HEK293 (cell line): ENCODE data around the gene STIM1.

Experiments used
- GLI4 ChIP-seq: fragments of 450-650 bp; formaldehyde crosslinking; IDR thresholded peaks from 2 replicates; pipeline ENCODE4 v1.5.1; 2016; ENCODE audit warnings: missing biosample characterization, missing genetic modification characterization
- GLIS2 ChIP-seq: fragments of 450-650 bp; formaldehyde crosslinking; IDR thresholded peaks from 2 replicates; pipeline ENCODE4 v1.5.1; 2016; ENCODE audit warnings: missing biosample characterization, missing genetic modification characterization
- KLF16 ChIP-seq: fragments of 450-650 bp; formaldehyde crosslinking; IDR thresholded peaks from 2 replicates; pipeline ENCODE4 v1.5.1; 2017; ENCODE audit warnings: missing biosample characterization, missing genetic modification characterization
- KLF7 ChIP-seq: fragments of 450-650 bp; formaldehyde crosslinking; IDR thresholded peaks from 2 replicates; pipeline ENCODE4 v1.5.1; 2016; ENCODE audit warnings: missing biosample characterization, missing genetic modification characterization, borderline replicate concordance
- SP2 ChIP-seq: fragments of 450-650 bp; formaldehyde crosslinking; IDR thresholded peaks from 2 replicates; pipeline ENCODE4 v1.5.1; 2016; ENCODE audit warnings: missing biosample characterization, missing genetic modification characterization
- SP3 ChIP-seq: fragments of 450-650 bp; formaldehyde crosslinking; IDR thresholded peaks from 2 replicates; pipeline ENCODE4 v1.5.1; 2016; ENCODE audit warnings: missing biosample characterization, missing genetic modification characterization
- SP7 ChIP-seq: fragments of 450-650 bp; formaldehyde crosslinking; IDR thresholded peaks from 2 replicates; pipeline ENCODE4 v1.5.1; 2016; ENCODE audit warnings: missing biosample characterization, missing genetic modification characterization
- TRIM28 ChIP-seq: IDR thresholded peaks from 2 replicates; pipeline ENCODE4 v1.6.1; 2011; ENCODE audit warnings: low read length, control low read depth, borderline replicate concordance
- ZBTB10 ChIP-seq: fragments of 450-650 bp; formaldehyde crosslinking; IDR thresholded peaks from 2 replicates; pipeline ENCODE4 v1.5.1; 2016; ENCODE audit warnings: missing biosample characterization, missing genetic modification characterization
- ZBTB17 ChIP-seq: fragments of 450-650 bp; formaldehyde crosslinking; IDR thresholded peaks from 2 replicates; pipeline ENCODE4 v1.5.1; 2016; ENCODE audit warnings: missing biosample characterization, missing genetic modification characterization
- ZBTB48 ChIP-seq: fragments of 450-650 bp; formaldehyde crosslinking; IDR thresholded peaks from 2 replicates; pipeline ENCODE4 v1.5.1; 2016; ENCODE audit warnings: missing biosample characterization, missing genetic modification characterization
- ZBTB7A ChIP-seq: fragments of 450-650 bp; formaldehyde crosslinking; IDR thresholded peaks from 2 replicates; pipeline ENCODE4 v1.5.1; 2016; ENCODE audit warnings: low read depth, missing biosample characterization, missing genetic modification characterization
- ZNF169 ChIP-seq: fragments of 450-650 bp; formaldehyde crosslinking; IDR thresholded peaks from 2 replicates; pipeline ENCODE4 v1.5.1; 2016; ENCODE audit warnings: missing biosample characterization, missing genetic modification characterization
- ZNF175 ChIP-seq: fragments of 450-650 bp; formaldehyde crosslinking; IDR thresholded peaks from 2 replicates; pipeline ENCODE4 v1.5.1; 2016; ENCODE audit warnings: missing biosample characterization, missing genetic modification characterization
- ZNF19 ChIP-seq: fragments of 450-650 bp; formaldehyde crosslinking; IDR thresholded peaks from 2 replicates; pipeline ENCODE4; 2016; ENCODE audit warnings: missing biosample characterization, missing genetic modification characterization, low read depth
- ZNF221 ChIP-seq: fragments of 450-650 bp; formaldehyde crosslinking; IDR thresholded peaks from 2 replicates; pipeline ENCODE4 v1.5.1; 2017; ENCODE audit warnings: missing biosample characterization, missing genetic modification characterization, borderline replicate concordance
- ZNF24 ChIP-seq: fragments of 450-650 bp; formaldehyde crosslinking; IDR thresholded peaks from 2 replicates; pipeline ENCODE4 v1.5.1; 2016; ENCODE audit warnings: missing biosample characterization, missing genetic modification characterization
- ZNF248 ChIP-seq: fragments of 450-650 bp; formaldehyde crosslinking; IDR thresholded peaks from 2 replicates; pipeline ENCODE4 v1.5.1; 2017; ENCODE audit warnings: missing biosample characterization, missing genetic modification characterization
- ZNF302 ChIP-seq: fragments of 450-650 bp; formaldehyde crosslinking; IDR thresholded peaks from 2 replicates; pipeline ENCODE4 v1.5.1; 2016; ENCODE audit warnings: missing biosample characterization, missing genetic modification characterization, low read depth
- ZNF341 ChIP-seq: fragments of 450-650 bp; formaldehyde crosslinking; IDR thresholded peaks from 2 replicates; pipeline ENCODE4; 2016; ENCODE audit warnings: low read depth, missing biosample characterization, missing genetic modification characterization
- ZXDB ChIP-seq: fragments of 450-650 bp; formaldehyde crosslinking; IDR thresholded peaks from 2 replicates; pipeline ENCODE4 v1.5.1; 2016; ENCODE audit warnings: missing biosample characterization, missing genetic modification characterization
- TF ChIP-seq, protein P1 (sequence below): fragments of 450-650 bp; formaldehyde crosslinking; IDR thresholded peaks from 2 replicates; pipeline ENCODE4 v1.5.1; 2017; ENCODE audit warnings: missing biosample characterization, missing genetic modification characterization
- TF ChIP-seq, protein P2 (sequence below): fragments of 450-650 bp; formaldehyde crosslinking; IDR thresholded peaks from 2 replicates; pipeline ENCODE4 v1.5.1; 2016; ENCODE audit warnings: missing biosample characterization, missing genetic modification characterization
- TF ChIP-seq, protein P3 (sequence below): fragments of 450-650 bp; formaldehyde crosslinking; IDR thresholded peaks from 2 replicates; pipeline ENCODE4 v1.5.1; 2016; ENCODE audit warnings: missing biosample characterization, missing genetic modification characterization

Gene STIM1

DNA sequence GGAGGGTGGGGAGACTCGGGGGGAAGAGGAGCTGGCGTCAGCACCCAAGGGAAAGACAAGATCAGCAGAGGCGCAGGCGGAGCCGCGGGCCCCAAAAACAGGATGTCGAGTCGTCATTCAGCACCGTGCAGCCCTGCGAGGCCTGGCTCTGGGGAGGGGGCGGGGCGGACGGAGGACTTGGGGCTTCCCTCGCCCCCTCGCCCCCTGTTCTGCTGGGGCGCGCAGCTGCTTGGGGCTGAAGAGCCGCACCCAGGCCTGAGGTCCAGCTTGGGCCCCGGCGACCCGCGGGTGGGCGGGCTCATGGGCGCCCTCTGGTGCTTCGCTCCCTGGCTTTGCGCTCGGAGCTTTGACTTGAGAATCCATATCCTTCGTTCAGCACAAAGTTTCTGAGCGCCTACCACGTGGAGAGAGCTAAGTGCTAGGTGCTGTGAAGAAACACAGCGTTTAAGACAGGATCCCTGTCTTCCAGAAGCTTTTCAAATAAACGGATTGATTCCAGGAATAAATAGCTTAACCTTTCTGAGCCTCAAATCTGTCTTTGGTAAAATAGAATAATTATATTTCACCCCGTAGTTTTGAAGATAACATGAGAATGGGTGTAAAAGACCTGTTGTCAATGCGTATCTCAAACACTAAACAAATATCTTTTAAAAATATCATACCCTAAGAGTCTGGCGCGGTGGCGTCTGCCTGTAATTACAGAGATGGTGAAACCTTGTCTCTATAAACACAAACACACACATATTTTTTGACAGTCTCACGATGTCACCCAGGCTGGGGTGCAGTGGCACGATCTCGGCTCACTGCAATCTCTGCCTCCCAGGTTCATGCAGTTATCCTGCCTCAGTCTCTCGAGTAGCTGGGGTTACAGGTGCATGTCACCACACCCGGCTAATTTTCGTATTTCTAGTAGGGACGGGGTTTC, 13.8 kb upstream of the STIM1 start (continued):
- no peak for TF ChIP-seq GLI4 (tag by site-specific recombination)
- TF ChIP-seq GLIS2 (tag by site-specific recombination): peak; percentile 82
- no peak for TF ChIP-seq ZNF169 (tag by site-specific recombination)
- peak; percentile 52 for TF ChIP-seq SP7 (tag by site-specific recombination)
- peak; percentile 33; the same call in 1 of the 2 replicates for TF ChIP-seq KLF16 (tag by site-specific recombination)
- TF ChIP-seq ZNF248 (tag by site-specific recombination): no peak
- peak; percentile 64; the same call in 1 of the 2 replicates for TF ChIP-seq ZXDB (tag by site-specific recombination)
- no peak for TF ChIP-seq ZNF19 (tag by site-specific recombination)
- 0 out of 2 replicates have a peak, but pooled peaks have one; percentile 46 for TF ChIP-seq TRIM28
- peak; percentile 89 for TF ChIP-seq ZBTB17 (tag by site-specific recombination)
- peak; percentile 46; the same call in 1 of the 2 replicates for TF ChIP-seq ZBTB48
- no peak for TF ChIP-seq ZNF175 (tag by site-specific recombination)
- TF ChIP-seq ZNF221 (tag by site-specific recombination): no peak
- peak; percentile 45; the same call in 1 of the 2 replicates for TF ChIP-seq SP3 (tag by site-specific recombination)
- TF ChIP-seq SP2 (tag by site-specific recombination): peak; percentile 57
- TF ChIP-seq, protein P1, sequence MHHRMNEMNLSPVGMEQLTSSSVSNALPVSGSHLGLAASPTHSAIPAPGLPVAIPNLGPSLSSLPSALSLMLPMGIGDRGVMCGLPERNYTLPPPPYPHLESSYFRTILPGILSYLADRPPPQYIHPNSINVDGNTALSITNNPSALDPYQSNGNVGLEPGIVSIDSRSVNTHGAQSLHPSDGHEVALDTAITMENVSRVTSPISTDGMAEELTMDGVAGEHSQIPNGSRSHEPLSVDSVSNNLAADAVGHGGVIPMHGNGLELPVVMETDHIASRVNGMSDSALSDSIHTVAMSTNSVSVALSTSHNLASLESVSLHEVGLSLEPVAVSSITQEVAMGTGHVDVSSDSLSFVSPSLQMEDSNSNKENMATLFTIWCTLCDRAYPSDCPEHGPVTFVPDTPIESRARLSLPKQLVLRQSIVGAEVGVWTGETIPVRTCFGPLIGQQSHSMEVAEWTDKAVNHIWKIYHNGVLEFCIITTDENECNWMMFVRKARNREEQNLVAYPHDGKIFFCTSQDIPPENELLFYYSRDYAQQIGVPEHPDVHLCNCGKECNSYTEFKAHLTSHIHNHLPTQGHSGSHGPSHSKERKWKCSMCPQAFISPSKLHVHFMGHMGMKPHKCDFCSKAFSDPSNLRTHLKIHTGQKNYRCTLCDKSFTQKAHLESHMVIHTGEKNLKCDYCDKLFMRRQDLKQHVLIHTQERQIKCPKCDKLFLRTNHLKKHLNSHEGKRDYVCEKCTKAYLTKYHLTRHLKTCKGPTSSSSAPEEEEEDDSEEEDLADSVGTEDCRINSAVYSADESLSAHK (tag by site-specific recombination): no peak
- peak; percentile 42; the same call in 1 of the 2 replicates for TF ChIP-seq ZNF24
- TF ChIP-seq ZBTB7A: peak; percentile 85; the same call in 1 of the 2 replicates
- TF ChIP-seq, protein P2, sequence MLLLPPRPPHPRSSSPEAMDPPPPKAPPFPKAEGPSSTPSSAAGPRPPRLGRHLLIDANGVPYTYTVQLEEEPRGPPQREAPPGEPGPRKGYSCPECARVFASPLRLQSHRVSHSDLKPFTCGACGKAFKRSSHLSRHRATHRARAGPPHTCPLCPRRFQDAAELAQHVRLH (tag by site-specific recombination): no peak
- peak; percentile 55 for TF ChIP-seq ZNF341 (tag by site-specific recombination)
- TF ChIP-seq ZNF302 (tag by site-specific recombination): no peak
- TF ChIP-seq, protein P3, sequence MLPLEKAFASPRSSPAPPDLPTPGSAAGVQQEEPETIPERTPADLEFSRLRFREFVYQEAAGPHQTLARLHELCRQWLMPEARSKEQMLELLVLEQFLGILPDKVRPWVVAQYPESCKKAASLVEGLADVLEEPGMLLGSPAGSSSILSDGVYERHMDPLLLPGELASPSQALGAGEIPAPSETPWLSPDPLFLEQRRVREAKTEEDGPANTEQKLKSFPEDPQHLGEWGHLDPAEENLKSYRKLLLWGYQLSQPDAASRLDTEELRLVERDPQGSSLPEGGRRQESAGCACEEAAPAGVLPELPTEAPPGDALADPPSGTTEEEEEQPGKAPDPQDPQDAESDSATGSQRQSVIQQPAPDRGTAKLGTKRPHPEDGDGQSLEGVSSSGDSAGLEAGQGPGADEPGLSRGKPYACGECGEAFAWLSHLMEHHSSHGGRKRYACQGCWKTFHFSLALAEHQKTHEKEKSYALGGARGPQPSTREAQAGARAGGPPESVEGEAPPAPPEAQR: no peak
- no peak for TF ChIP-seq KLF7 (tag by site-specific recombination)
- peak; percentile 89 for TF ChIP-seq ZBTB10 (tag by site-specific recombination)
- TF ChIP-seq, all 188 proteins: peak for 37
